HepG2 (cell line): ENCODE measurements around the gene LAPTM4A. TPM values are rescaled to one million over a fixed set of nuclear protein-coding genes. Genes with fewer than 3 reads are reported as not detected.

Experiments
- ATAC-seq: fragments of 200-7000 bp; cut with Tn5 transposase; 3 replicates; pipeline ENCODE4 v1.9.1; 2020; ENCODE audit warnings: mild to moderate bottlenecking, moderate library complexity
- BruUV-seq: library from RNA; stranded (reverse); fragments of 400-500 nt; replicated peaks from 2 replicates; lab custom pipeline; 2021; lab: Mats Ljungman, UMichigan
- CTCF ChIA-PET: fragments of 300-600 bp; formaldehyde crosslinking; extraction: SDS; loops from one replicate; lab custom pipeline; 2021; ENCODE audit warnings: low total read pairs, inconsistent platforms, low intra/inter-chr PET ratio; lab: Yijun Ruan, JAX
- POLR2A ChIA-PET: fragments of 350-600 bp; sonication (Branson Sonifier 250); formaldehyde crosslinking; loops from one replicate; lab custom pipeline; 2020; ENCODE audit warnings: antibody characterized with exemption, inconsistent platforms; lab: Yijun Ruan, JAX
- DNase-seq: peaks from one replicate; pipeline ENCODE4 v3.0.0-alpha.2; 2015; ENCODE audit warnings: low spot score
- FAIRE-seq: peaks from 3 replicates; lab custom pipeline; 2011; peaks lifted over from hg19 to GRCh38; lab: Jason Lieb, UNC
- H2AFZ ChIP-seq: one replicate; pipeline ENCODE4 v1.6.1; 2011; ENCODE audit warnings: low read length, inconsistent platforms
- H3K27ac ChIP-seq: fragments of 300-600 bp; 3 replicates; pipeline ENCODE4 v1.8.0; 2011; ENCODE audit warnings: mixed run types, mild to moderate bottlenecking, mixed read lengths, low read length, inconsistent platforms; ENCODE audit not compliant: insufficient read depth; ENCODE audit errors: extremely low read length
- H3K27me3 ChIP-seq, 2 experiments: fragments of 200-600 bp in 1 of 2; 2 replicates in 1 of 2; 3 replicates in 1 of 2; pipeline versions ENCODE4 v1.6.0 to v1.8.0; 2011; ENCODE audit warnings: low read length in 2 of 2, mild to moderate bottlenecking in 2 of 2, moderate library complexity in 2 of 2, inconsistent platforms in 1 of 2; ENCODE audit not compliant: insufficient read depth in 2 of 2, control insufficient read depth in 1 of 2
- H3K36me3 ChIP-seq, 2 experiments: fragments of 200-600 bp in 1 of 2; replicated peaks in 1 of 2; 2 replicates in 1 of 2; 3 replicates in 1 of 2; pipeline versions ENCODE4 v1.5.1 to v1.8.0; 2011; ENCODE audit warnings: low read length in 2 of 2, inconsistent platforms in 1 of 2; ENCODE audit not compliant: insufficient read depth in 2 of 2, control insufficient read depth in 1 of 2
- H3K4me1 ChIP-seq: 2 replicates; pipeline ENCODE4 v1.5.1; 2012; ENCODE audit warnings: low read length, inconsistent platforms; ENCODE audit not compliant: insufficient read depth
- H3K4me2 ChIP-seq: 2 replicates; pipeline ENCODE4 v1.6.0; 2011; ENCODE audit warnings: low read depth, low read length, inconsistent platforms
- H3K4me3 ChIP-seq, 3 experiments: fragments of 200-600 bp in 1 of 3; sonication (generic), shearing (Covaris generic) in 1 of 3; replicated peaks in 1 of 3; 2 replicates each; pipeline ENCODE4 v1.5.1; 2011 to 2016; ENCODE audit warnings: low read length in 3 of 3, inconsistent platforms in 2 of 3, low read depth in 2 of 3, mild to moderate bottlenecking in 2 of 3, control low read depth in 1 of 3, mixed read lengths in 1 of 3; ENCODE audit not compliant: insufficient read depth in 1 of 3
- H3K79me2 ChIP-seq: one replicate; pipeline ENCODE4 v1.6.1; 2011; ENCODE audit warnings: low read length, inconsistent platforms; ENCODE audit not compliant: insufficient read depth
- H3K9ac ChIP-seq: 2 replicates; pipeline ENCODE4 v1.6.0; 2011; ENCODE audit warnings: mild to moderate bottlenecking, low read depth, low read length, inconsistent platforms; ENCODE audit not compliant: insufficient read depth
- H3K9me3 ChIP-seq: 2 replicates; pipeline ENCODE4 v1.5.1; 2012; ENCODE audit warnings: mild to moderate bottlenecking, low read length
- H4K20me1 ChIP-seq: 2 replicates; pipeline ENCODE4 v1.6.0; 2011; ENCODE audit warnings: inconsistent platforms, mild to moderate bottlenecking, low read length, moderate library complexity; ENCODE audit not compliant: insufficient read depth
- FOXM1 ChIP-seq: sonication (generic); formaldehyde crosslinking; IDR thresholded peaks from 2 replicates; pipeline ENCODE4 v1.5.0; 2020; ENCODE audit warnings: missing genetic modification reagents
- FOXP1 ChIP-seq, 2 experiments: fragments of 450-650 bp in 1 of 2; IDR thresholded peaks; 2 replicates each; pipeline ENCODE4 v1.6.1; 2017 to 2018; ENCODE audit warnings: antibody characterized with exemption in 1 of 2
- PAXIP1 ChIP-seq: sonication (generic); formaldehyde crosslinking; conservative IDR thresholded peaks from 2 replicates; pipeline ENCODE4 v1.4.0; 2020; ENCODE audit warnings: mild to moderate bottlenecking, missing genetic modification reagents, moderate library complexity
- PBX2 ChIP-seq: IDR thresholded peaks from 2 replicates; pipeline ENCODE4 v1.6.1; 2016; ENCODE audit warnings: control low read depth
- ZNF362 ChIP-seq: sonication (generic); formaldehyde crosslinking; IDR thresholded peaks from 2 replicates; pipeline ENCODE4 v1.4.0; 2020; ENCODE audit warnings: missing genetic modification reagents, mild to moderate bottlenecking, borderline replicate concordance
- ZNF768 ChIP-seq: sonication (generic); formaldehyde crosslinking; IDR thresholded peaks from 2 replicates; pipeline ENCODE4 v1.4.0; 2020; ENCODE audit warnings: missing genetic modification reagents
- ZNF784 ChIP-seq: sonication (generic); formaldehyde crosslinking; IDR thresholded peaks from 2 replicates; pipeline ENCODE4 v1.5.1; 2020; ENCODE audit warnings: missing genetic modification reagents, mild to moderate bottlenecking, borderline replicate concordance
- WGBS: methylation state at CpG from one replicate; pipeline ENCODE4 v1.1.6; 2017; ENCODE audit warnings: low lambda C conversion rate; 5-methylcytosine and 5-hydroxymethylcytosine counted together
- in situ Hi-C: cut with HindIII; loops from 2 replicates; pipeline ENCODE4 v1.10.0; 2017; ENCODE audit warnings: low pct_unique_long_range_greater_than_20kb; ENCODE audit not compliant: extremely low pct_ligation_motif_present
- intact Hi-C: fragments of 100-400 bp; cut with micrococcal nuclease; formaldehyde crosslinking; loops from one replicate; pipeline ENCODE4 v1.10.0; 2022; ENCODE audit not compliant: unreplicated experiment
- polyA plus RNA-seq, 8 experiments: library from polyadenylated mRNA; depleted of rRNA in 3 of 8; stranded (reverse) in 7 of 8; unstranded in 1 of 8; fragments of >200 nt; fragmentation: Illumina TruSeq in 4 of 8; extraction: Trizol in 4 of 8; gene quantifications; 2 replicates each; pipeline versions ENCODE4 v1.2.1 to v1.2.3, GENCODE V29; 2011 to 2016; ENCODE audit warnings: low read depth in 4 of 8, missing spikeins in 1 of 8, mixed read lengths in 1 of 8; ENCODE audit not compliant: insufficient read depth in 1 of 8
- total RNA-seq, 5 experiments: library from RNA; depleted of rRNA; stranded (reverse); fragments of >200 nt; fragmentation: Illumina TruSeq; extraction: Trizol; gene quantifications; 2 replicates each; pipeline ENCODE4 v1.2.3, GENCODE V29; 2016; ENCODE audit warnings: low read depth in 1 of 5

Gene LAPTM4A
- total and polyA plus RNA-seq, 2 of the 13 experiments (the other 11 are each of a cell fraction or from before 2014, with no cell fraction given) = 116 to 558 TPM

- FAIRE-seq (no peak), ATAC-seq (no peak), DNase-seq (no peak)
- H3K36me3 ChIP-seq = no peaks in the 10 kb centered on the region
- no TSS peak for BruUV-seq
- in situ Hi-C loops = no loop called here
- ChIA-PET POLR2A (interaction anchor here (1.3 to 7.0 kb wide), 2 partner anchors 13 to 51 kb away, joined by 3 to 105 read pairs; partner anchors contain the start of gene LAPTM4A), CTCF (no interaction called here)
- 85% methylated on average over 3 of the region's 3 CpGs for WGBS
- no peaks in the 10 kb centered on the region for H3K27me3 ChIP-seq
- no peak overlapping the region for H3K9ac ChIP-seq
- H3K4me3 ChIP-seq = no peak overlapping the region
- intact Hi-C loops = no loop called here
- no peak for TF ChIP-seq PBX2 (CRISPR knock-in tag)
- no peak for TF ChIP-seq FOXP1 (IDR thresholded peaks at IDR 0.05)
- no peak for TF ChIP-seq FOXP1 (CRISPR knock-in tag; IDR thresholded peaks at IDR 0.05)
- TF ChIP-seq ZNF784 (CRISPR knock-in tag) = no peak
- no peak for TF ChIP-seq ZNF768 (CRISPR knock-in tag)
- no peak for TF ChIP-seq FOXM1 (CRISPR knock-in tag)
- TF ChIP-seq ZNF362 (CRISPR knock-in tag) = no peak
- TF ChIP-seq PAXIP1 (CRISPR knock-in tag) = no peak
- H3K27ac ChIP-seq = no peak overlapping the region
- H2AFZ ChIP-seq = no peak overlapping the region
- H3K9me3 ChIP-seq = no peaks in the 10 kb centered on the region
- H3K4me1 ChIP-seq = peaks cover 62% of the 10 kb centered on the region
- H3K4me2 ChIP-seq = no peak overlapping the region
- H3K79me2 ChIP-seq = no peaks in the 10 kb centered on the region
- H4K20me1 ChIP-seq = no peaks in the 10 kb centered on the region
Observed at GRCh38 chr2:20064421-20064820, 13.0 kb upstream of the LAPTM4A start.
